Measurements from ENCODE around the gene APC2.

GRCh38 chr19:1438933-1439354 is 11.0 kb upstream of the APC2 start:
- TF ChIP-seq CTCF (conservative IDR thresholded peaks at IDR 0.05; ENCODE audit: low read depth, low read length) (no peak), EZH2phosphoT487 (IDR thresholded peaks at IDR 0.05; ENCODE audit: borderline replicate concordance, low read length) (no peak), EZH2 (IDR thresholded peaks at IDR 0.05; ENCODE audit: low read length, unreplicated experiment) (no peak)

All from PC-3 (cell line).